Lung (tissue), 12 donors: ENCODE data around the gene CDK5RAP3. TPM values are rescaled to one million over a fixed set of nuclear protein-coding genes. Genes with fewer than 3 reads are reported as not detected.

Source experiments
- ATAC-seq: fragments of 200-7000 bp; cut with Tn5 transposase; one replicate; pipeline ENCODE4 v1.9.1; 2020; ENCODE audit warnings: moderate number of reproducible peaks; ENCODE audit not compliant: insufficient read depth, low FRiP score
- DNase-seq, 3 donors: peaks; one replicate each; pipeline ENCODE4 v3.0.0-alpha.2; 2013 to 2017
- H3K27ac ChIP-seq, 2 donors: one replicate each; pipeline ENCODE4 v1.5.1; 2013; ENCODE audit warnings: mild to moderate bottlenecking in 2 of 2, moderate library complexity in 2 of 2, control low read depth in 1 of 2, inconsistent platforms in 1 of 2, low read depth in 1 of 2, low read length in 1 of 2
- H3K27me3 ChIP-seq, 3 donors: one replicate each; pipeline ENCODE4 v1.5.1; 2013; ENCODE audit warnings: low read length in 2 of 3; ENCODE audit not compliant: control insufficient read depth in 3 of 3, insufficient read depth in 3 of 3
- H3K36me3 ChIP-seq, 4 donors: one replicate each; pipeline ENCODE4 v1.5.1; 2013; ENCODE audit warnings: low read length in 4 of 4, mild to moderate bottlenecking in 1 of 4, moderate library complexity in 1 of 4; ENCODE audit not compliant: control insufficient read depth in 4 of 4, insufficient read depth in 4 of 4
- H3K4me1 ChIP-seq, 5 donors: one replicate each; pipeline ENCODE4 v1.5.1; 2013; ENCODE audit warnings: low read length in 5 of 5, mild to moderate bottlenecking in 2 of 5, moderate library complexity in 1 of 5; ENCODE audit not compliant: control insufficient read depth in 5 of 5, insufficient read depth in 5 of 5
- H3K4me3 ChIP-seq: one replicate; pipeline ENCODE4 v1.5.1; 2013; ENCODE audit warnings: mild to moderate bottlenecking, control low read depth, moderate library complexity
- H3K9ac ChIP-seq, 2 donors: one replicate each; pipeline ENCODE4 v1.5.1; 2013; ENCODE audit warnings: low read length in 2 of 2, control low read depth in 1 of 2; ENCODE audit not compliant: insufficient read depth in 1 of 2
- H3K9me3 ChIP-seq, 4 donors: one replicate each; pipeline ENCODE4 v1.5.1; 2013; ENCODE audit warnings: low read length in 3 of 4, mild to moderate bottlenecking in 1 of 4, moderate library complexity in 1 of 4; ENCODE audit not compliant: control insufficient read depth in 4 of 4, insufficient read depth in 3 of 4
- CTCF ChIP-seq: IDR thresholded peaks from 2 replicates; pipeline ENCODE4 v1.5.1; 2012; ENCODE audit warnings: mild to moderate bottlenecking; ENCODE audit errors: control extremely low read depth, extremely low read depth
- WGBS, 2 donors: extraction: QIAGEN DNeasy Blood & Tissue Kit; methylation state at CpG; one replicate each; pipeline ENCODE4 v1.1.7; 2013; 5-methylcytosine and 5-hydroxymethylcytosine counted together
- polyA plus RNA-seq, 2 donors: library from polyadenylated mRNA; stranded (reverse); fragments of 200-250 nt; gene quantifications; one replicate each; pipeline ENCODE4 v1.2.1, GENCODE V29; 2013
- total RNA-seq, 2 donors: library from RNA; depleted of rRNA in 1 of 2; stranded (reverse); fragments of >200 nt in 1 of 2; gene quantifications; one replicate each; pipeline ENCODE4 v1.2.1, GENCODE V29; 2014 to 2021
- donor health status: control.
- donor health status: control.
- donor health status: Bipolar disorder and iron deficiency.
- donor health status: healthy.
- donor health status: DM: yes; HTN: yes; CAD: no.

The CDK5RAP3 gene
- total and polyA plus RNA-seq, 4 donors, result 129 to 212 (median 153) TPM

- H3K4me1 ChIP-seq, result no peaks in the 10 kb centered on the region
- WGBS, 2 donors, result 45 to 77% methylated on average over 9 of the region's 9 CpGs
- H3K9ac ChIP-seq, result no peak overlapping the region
- TF ChIP-seq CTCF, result no peak
- no peak overlapping the region for H3K27ac ChIP-seq
- H3K27me3 ChIP-seq, result no peaks in the 10 kb centered on the region
- ATAC-seq (no peak), DNase-seq (no peak)
- H3K4me3 ChIP-seq, result no peak overlapping the region
- H3K36me3 ChIP-seq, result peaks cover 5 to 47% (median 33%) of the 10 kb centered on the region in 4 donors
- H3K9me3 ChIP-seq, result no peaks in the 10 kb centered on the region
Observed at GRCh38 chr17:47981462-47981861, 10.5 kb downstream of the CDK5RAP3 start.

- no peak for ATAC-seq
- Histone ChIP-seq H3K9ac (no peak overlapping the region), H3K27ac (no peak overlapping the region), H3K4me1 (peaks cover 0 to 3% (median 0%) of the 10 kb centered on the region in 5 donors), H3K9me3 (no peaks in the 10 kb centered on the region), H3K27me3 (no peaks in the 10 kb centered on the region), H3K36me3 (peaks cover 5 to 44% (median 30%) of the 10 kb centered on the region in 4 donors), H3K4me3 (no peak overlapping the region)
- DNase-seq, result no peak
- TF ChIP-seq CTCF, result no peak
- 74 to 78% methylated on average over 14 of the region's 14 CpGs for WGBS, 2 donors
Observed at GRCh38 chr17:47982091-47982617, 11.2 kb downstream of the CDK5RAP3 start.

GRCh38 chr17:47982645-47983390 is 11.9 kb downstream of the CDK5RAP3 start:
- no peak overlapping the region for H3K27ac ChIP-seq
- peaks cover 0 to 9% (median 3%) of the 10 kb centered on the region in 5 donors for H3K4me1 ChIP-seq
- H3K9me3 ChIP-seq, result no peaks in the 10 kb centered on the region
- H3K9ac ChIP-seq, result no peak overlapping the region
- no peak for TF ChIP-seq CTCF
- peaks cover under 1 to 38% (median 30%) of the 10 kb centered on the region in 4 donors for H3K36me3 ChIP-seq
- ATAC-seq (no peak), DNase-seq (no peak)
- no peak overlapping the region for H3K4me3 ChIP-seq
- no peaks in the 10 kb centered on the region for H3K27me3 ChIP-seq
- WGBS, 2 donors, result 62 to 79% methylated on average over 9 of the region's 9 CpGs
